GM10248 (cell line): ENCODE measurements around the gene IRF2BPL.

Source experiments
- CTCF ChIA-PET: fragments of 300-600 bp; sonication (Branson Sonifier 250); formaldehyde crosslinking; extraction: SDS; loops from one replicate; lab custom pipeline; 2021; ENCODE audit warnings: antibody characterized with exemption; lab: Yijun Ruan, JAX
- POLR2A ChIA-PET: fragments of 350-650 bp; sonication (Branson Sonifier 250); formaldehyde crosslinking; extraction: SDS; loops from one replicate; lab custom pipeline; 2020; ENCODE audit warnings: antibody characterized with exemption; lab: Yijun Ruan, JAX
- DNase-seq: peaks from one replicate; pipeline ENCODE4 v3.0.0; 2012; ENCODE audit errors: extremely low spot score
- TF ChIP-seq, protein P1 (sequence below): IDR thresholded peaks from 2 replicates; pipeline ENCODE4 v1.5.1; 2012; ENCODE audit warnings: mild to moderate bottlenecking, low read depth; ENCODE audit errors: extremely low read depth, missing control alignments, control extremely low read depth

The IRF2BPL gene

DNA sequence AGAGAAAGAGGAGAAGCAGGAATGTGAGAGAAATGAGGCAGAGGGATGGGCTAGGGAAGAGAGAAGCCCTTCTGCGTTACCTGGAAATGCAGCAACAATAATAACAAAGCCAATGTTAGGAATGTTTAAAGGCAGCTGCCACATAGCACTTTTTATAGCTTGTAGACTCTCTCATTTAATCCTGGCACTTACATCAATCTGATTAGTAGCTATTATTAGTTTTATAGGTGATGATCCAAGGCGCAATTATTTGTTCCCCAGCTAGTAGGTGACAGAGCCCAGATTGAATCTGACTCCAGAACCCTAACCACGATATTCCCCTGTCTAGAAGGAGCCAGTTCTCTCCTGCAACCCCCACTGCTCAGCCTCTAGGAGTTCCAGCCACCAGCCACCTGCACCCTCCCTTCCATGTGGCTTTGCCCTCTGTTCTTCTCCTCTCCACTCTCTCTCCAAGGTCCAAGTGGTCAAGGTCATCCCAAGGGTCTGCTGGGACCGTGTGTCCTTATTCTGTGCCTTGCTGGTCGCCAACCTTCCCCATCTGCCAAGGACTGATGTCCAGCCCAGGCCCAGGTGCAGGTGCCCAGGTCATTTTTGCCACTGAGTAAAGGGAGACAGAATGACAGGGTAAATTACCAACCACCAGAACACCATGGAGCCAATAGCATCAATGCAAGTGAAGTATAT lies 40.2 kb upstream of the IRF2BPL start:
- TF ChIP-seq, protein P1, sequence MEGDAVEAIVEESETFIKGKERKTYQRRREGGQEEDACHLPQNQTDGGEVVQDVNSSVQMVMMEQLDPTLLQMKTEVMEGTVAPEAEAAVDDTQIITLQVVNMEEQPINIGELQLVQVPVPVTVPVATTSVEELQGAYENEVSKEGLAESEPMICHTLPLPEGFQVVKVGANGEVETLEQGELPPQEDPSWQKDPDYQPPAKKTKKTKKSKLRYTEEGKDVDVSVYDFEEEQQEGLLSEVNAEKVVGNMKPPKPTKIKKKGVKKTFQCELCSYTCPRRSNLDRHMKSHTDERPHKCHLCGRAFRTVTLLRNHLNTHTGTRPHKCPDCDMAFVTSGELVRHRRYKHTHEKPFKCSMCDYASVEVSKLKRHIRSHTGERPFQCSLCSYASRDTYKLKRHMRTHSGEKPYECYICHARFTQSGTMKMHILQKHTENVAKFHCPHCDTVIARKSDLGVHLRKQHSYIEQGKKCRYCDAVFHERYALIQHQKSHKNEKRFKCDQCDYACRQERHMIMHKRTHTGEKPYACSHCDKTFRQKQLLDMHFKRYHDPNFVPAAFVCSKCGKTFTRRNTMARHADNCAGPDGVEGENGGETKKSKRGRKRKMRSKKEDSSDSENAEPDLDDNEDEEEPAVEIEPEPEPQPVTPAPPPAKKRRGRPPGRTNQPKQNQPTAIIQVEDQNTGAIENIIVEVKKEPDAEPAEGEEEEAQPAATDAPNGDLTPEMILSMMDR: no peak
- ChIA-PET CTCF (interaction anchor here (0.7 to 22.5 kb wide), 33 partner anchors 8 to 358 kb away, joined by 3 to 586 read pairs (median 6); no protein-coding TSS in a partner anchor), POLR2A (no interaction called here)
- no peak for DNase-seq

DNA sequence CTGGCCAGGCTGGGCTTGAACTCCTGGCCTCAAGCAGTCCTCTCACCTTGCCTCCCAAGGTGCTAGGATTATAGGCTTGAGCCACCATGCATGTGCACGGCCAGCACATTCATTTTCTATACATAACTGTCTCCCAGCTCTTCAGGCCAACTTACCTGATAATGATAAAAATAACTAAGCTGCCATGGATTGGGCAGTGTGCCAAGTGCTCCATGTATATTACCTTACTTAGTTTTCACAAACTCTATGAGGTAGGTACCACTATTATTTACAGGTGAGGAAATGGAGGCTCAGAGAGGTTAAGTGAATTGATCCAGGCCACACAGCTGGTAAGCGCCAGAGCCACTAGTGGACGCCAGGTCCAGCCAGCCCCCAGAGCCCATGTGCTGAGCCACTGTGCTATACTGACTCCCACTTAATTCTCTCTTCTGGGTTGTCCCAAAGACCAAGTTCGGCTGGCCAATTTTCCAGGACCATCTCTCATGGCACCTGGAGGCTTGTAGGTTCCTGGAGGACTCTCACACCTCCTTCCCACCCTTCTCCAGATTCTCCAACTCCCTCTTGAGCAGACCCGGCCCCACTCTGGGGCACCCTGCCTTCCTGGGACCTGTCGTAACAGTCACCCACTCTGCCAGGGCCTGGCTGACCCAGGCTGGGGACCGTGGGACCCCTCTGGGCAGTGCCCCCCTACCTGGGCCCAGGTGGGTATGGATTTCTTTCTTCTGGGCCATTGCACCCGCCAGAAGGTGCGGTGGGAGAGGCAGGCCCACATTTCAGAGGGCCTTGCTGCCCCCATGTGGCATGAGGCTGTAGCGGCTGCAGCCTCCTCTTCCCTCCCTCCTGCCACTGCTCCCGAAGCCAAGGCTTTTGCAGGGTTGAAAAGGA lies 39.4 kb upstream of the IRF2BPL start:
- ChIA-PET CTCF (interaction anchor here (0.8 to 22.5 kb wide), 25 partner anchors 8 to 358 kb away, joined by 3 to 586 read pairs (median 6); no protein-coding TSS in a partner anchor), POLR2A (no interaction called here)
- TF ChIP-seq, protein P1: peak; percentile 94
- DNase-seq: peak; percentile 77

DNA sequence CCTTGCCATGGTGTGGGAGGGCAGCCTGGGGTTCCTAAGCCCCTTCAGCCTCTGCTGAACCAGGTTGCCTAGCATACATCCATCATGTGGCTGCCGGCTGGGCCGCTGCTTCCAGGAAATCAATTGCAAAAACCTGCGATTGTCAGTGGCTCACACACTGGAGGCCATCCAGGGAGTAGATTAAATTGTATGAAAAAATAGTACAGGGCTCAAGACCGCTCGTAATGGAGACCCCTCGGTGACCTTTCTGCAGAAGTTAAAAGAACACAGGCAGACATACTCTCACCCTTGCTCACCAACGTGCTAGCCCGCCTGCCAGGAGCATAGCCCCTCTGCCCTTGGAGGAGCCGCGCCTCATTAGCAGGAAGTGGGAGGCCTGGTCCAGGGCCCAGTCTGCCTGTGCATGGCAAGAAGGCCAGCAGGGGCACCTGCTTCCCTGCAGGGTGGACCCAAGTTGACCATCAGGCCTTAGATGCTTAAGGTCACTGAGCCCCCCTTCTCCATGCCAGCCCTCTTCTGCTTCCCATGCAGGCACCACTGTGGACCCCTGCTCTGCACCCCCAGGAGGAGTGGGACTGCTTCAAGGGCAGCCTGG lies 38.2 kb upstream of the IRF2BPL start:
- ChIA-PET POLR2A (interaction anchor here (0.6 kb wide), 1 partner anchor 105 kb away, joined by 3 read pairs; no protein-coding TSS in a partner anchor), CTCF (interaction anchor here (0.7 to 22.5 kb wide), 11 partner anchors 9 to 357 kb away, joined by 3 to 586 read pairs (median 17); no protein-coding TSS in a partner anchor)
- TF ChIP-seq, protein P1: no peak
- DNase-seq: no peak

DNA sequence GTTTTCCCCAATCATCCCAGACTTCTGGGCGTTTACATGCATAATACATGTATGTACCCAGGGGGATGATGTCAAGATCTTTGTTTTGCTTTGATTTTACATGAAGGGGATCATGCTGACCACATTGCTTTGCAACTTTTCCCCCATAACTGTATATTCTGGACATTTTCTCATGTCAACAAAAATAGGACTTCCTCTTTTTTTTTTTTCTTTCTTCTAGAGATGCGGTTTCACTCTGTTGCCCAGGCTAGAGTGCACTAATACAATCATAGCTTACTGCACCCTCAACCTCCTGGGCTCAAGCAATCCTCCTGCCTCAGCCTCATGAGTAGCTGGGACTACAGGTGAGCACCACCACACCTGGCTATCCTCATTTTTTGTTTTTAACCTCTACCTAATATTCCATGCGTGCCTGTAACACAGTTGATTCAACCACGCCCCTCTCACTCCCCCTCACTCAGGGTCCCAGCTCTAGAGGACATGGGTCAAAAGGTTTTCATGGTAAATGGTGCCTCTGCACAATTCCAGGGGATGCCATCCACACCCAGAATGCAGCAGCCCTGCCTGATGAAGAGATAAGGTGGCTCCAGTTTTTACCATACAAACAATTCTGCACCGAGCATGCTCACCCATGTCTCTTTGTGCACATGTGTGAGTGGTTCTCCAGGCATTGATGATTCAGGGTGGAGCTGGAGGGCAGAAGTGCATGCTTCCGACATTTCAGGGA lies 37.5 kb upstream of the IRF2BPL start:
- POLR2A ChIA-PET: interaction anchor here (0.6 kb wide), 1 partner anchor 104 kb away, joined by 3 read pairs; no protein-coding TSS in a partner anchor

DNA sequence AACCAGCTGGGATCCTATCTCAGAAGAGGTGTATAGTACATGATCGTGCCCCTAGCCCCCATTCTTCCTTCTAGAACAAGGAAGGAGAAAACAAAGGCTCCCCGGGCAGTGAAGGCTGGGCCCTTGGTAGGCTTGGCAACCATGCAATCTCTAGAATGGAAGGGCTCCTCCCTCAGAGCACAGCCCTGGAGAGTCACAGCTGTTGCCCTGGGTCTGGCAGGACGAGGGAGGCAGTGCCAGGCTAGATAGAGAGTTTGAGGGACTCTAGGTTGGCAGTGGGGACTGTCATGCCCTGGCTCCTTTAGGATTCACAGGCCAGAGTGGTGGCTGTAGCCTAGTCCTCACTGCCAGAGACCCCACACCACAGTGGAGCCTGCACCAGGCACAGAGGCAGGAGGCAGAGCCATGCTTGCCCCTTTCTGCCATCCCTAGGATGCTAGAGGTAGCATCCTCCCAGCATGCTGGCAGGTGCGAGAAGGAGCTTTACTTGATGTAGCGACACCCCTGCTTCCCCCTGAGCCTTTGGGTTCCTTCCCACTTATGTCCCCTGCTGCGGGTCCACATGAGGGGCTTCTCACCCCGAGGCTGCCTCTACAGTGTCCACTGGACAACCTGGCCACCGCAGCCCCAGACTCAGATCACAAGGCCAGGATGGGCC lies 36.1 kb upstream of the IRF2BPL start:
- POLR2A ChIA-PET: no interaction called here
- TF ChIP-seq, protein P1: no peak
- CTCF ChIA-PET: interaction anchor here (0.7 to 22.5 kb wide), 10 partner anchors 10 to 190 kb away, joined by 3 to 586 read pairs (median 4); no protein-coding TSS in a partner anchor
- DNase-seq: no peak

More for the DNA sequence above, 37.5 kb upstream of the IRF2BPL start:
- CTCF ChIA-PET: interaction anchor here (0.7 to 22.5 kb wide), 7 partner anchors 9 to 356 kb away, joined by 3 to 586 read pairs (median 6); no protein-coding TSS in a partner anchor
- TF ChIP-seq, protein P1: no peak
- DNase-seq: no peak
